ENCODE data around the gene POLR2L. TPM values are rescaled to one million over a fixed set of nuclear protein-coding genes. Genes with fewer than 3 reads are reported as not detected.

The POLR2L gene
- total and polyA plus RNA-seq, 2 of the 13 experiments (the other 11 are each of a cell fraction or from before 2014, with no cell fraction given) = 104 to 114 TPM

- peak; percentile 82; the same call in 1 of the 2 replicates for TF ChIP-seq ZBTB39 (CRISPR knock-in tag; IDR thresholded peaks at IDR 0.05)
- TF ChIP-seq SMARCE1 (IDR thresholded peaks at IDR 0.05; ENCODE audit: borderline replicate concordance) = no peak
- TF ChIP-seq ZBTB4 (CRISPR knock-in tag; IDR thresholded peaks at IDR 0.05; ENCODE audit: borderline replicate concordance) = no peak
- TF ChIP-seq NBN (conservative IDR thresholded peaks at IDR 0.05) = no peak
- no peak for TF ChIP-seq ZNF317 (CRISPR knock-in tag; IDR thresholded peaks at IDR 0.05)
- TF ChIP-seq CERS6 (CRISPR knock-in tag; IDR thresholded peaks at IDR 0.05) = no peak
- TF ChIP-seq ARID5B (CRISPR knock-in tag; IDR thresholded peaks at IDR 0.05) = no peak
- no peak for TF ChIP-seq TIGD3 (CRISPR knock-in tag; IDR thresholded peaks at IDR 0.05; ENCODE audit: borderline replicate concordance)
- no peak for TF ChIP-seq ZNF670 (CRISPR knock-in tag; IDR thresholded peaks at IDR 0.05; ENCODE audit: borderline replicate concordance)
- TF ChIP-seq ZNF564 (CRISPR knock-in tag; IDR thresholded peaks at IDR 0.05) = no peak
- TF ChIP-seq TAF1 (CRISPR knock-in tag; IDR thresholded peaks at IDR 0.05) = no peak; the same call in 1 of the 2 replicates
- TF ChIP-seq ATF7 (IDR thresholded peaks at IDR 0.05) = no peak
- no peak; the same call in 1 of the 2 replicates for TF ChIP-seq ATF7 (CRISPR knock-in tag; IDR thresholded peaks at IDR 0.05)
- TF ChIP-seq SSRP1 (CRISPR knock-in tag; IDR thresholded peaks at IDR 0.05) = 0 out of 2 replicates have a peak, but pooled peaks have one; percentile 27
- TF ChIP-seq ZNF878 (CRISPR knock-in tag; IDR thresholded peaks at IDR 0.05) = no peak
- no peak for TF ChIP-seq HHEX (CRISPR knock-in tag; IDR thresholded peaks at IDR 0.05)
- peak; percentile 40 for TF ChIP-seq KDM5A (IDR thresholded peaks at IDR 0.05; ENCODE audit: borderline replicate concordance, low read length)
- TF ChIP-seq ZNF841 (CRISPR knock-in tag; IDR thresholded peaks at IDR 0.05; ENCODE audit: borderline replicate concordance) = no peak
- no peak; the same call in 1 of the 2 replicates for TF ChIP-seq IRX3 (CRISPR knock-in tag; IDR thresholded peaks at IDR 0.05; ENCODE audit: borderline replicate concordance, low read depth)
Measured at GRCh38 chr11:810040-810567, 32.2 kb downstream of the POLR2L start (continued).
